Measurements from ENCODE around the gene ART4.

ART4 gene

DNA sequence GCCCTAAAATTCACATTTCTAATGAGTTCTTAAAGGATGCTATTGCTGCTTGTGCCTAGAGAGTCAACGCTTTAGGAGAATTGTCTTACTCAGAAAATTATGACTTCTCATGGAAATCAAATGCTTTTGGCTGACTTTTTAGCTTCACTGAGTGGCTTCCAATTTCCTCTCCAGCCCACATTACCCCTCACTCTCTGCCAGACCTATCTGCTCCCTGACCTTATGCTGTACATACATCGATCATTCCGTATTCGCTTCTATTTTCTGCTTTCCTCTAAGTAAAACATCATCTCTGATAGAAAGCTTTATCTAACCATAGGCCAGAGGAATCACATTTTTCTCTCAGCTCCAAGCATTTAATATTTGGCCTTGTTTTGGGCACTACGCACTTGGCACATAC is 16.8 kb downstream of the ART4 start:
- H3K27me3 ChIP-seq (replicated peaks; ENCODE audit: insufficient read depth, low read length) = no peaks in the 10 kb centered on the region
- H3K36me3 ChIP-seq (replicated peaks; ENCODE audit: insufficient read depth, low read length) = no peaks in the 10 kb centered on the region
- no peaks in the 10 kb centered on the region for H3K79me2 ChIP-seq (ENCODE audit: low read length)
- H3K27ac ChIP-seq (ENCODE audit: low read length) = no peak overlapping the region
- DNase-seq = no peak
- no peaks in the 10 kb centered on the region for H3F3A ChIP-seq (ENCODE audit: insufficient read depth, low read length)
- H3K9me3 ChIP-seq (replicated peaks; ENCODE audit: insufficient read depth, low read length) = no peaks in the 10 kb centered on the region
- H3K4me2 ChIP-seq (ENCODE audit: low read depth, low read length) = no peak overlapping the region
- no peaks in the 10 kb centered on the region for H3K4me1 ChIP-seq (ENCODE audit: low read length)
- H3K4me3 ChIP-seq (ENCODE audit: low read length) = no peak overlapping the region
- H3K9ac ChIP-seq (ENCODE audit: low read length) = no peak overlapping the region
- H4K20me1 ChIP-seq (ENCODE audit: insufficient read depth, low read length) = no peaks in the 10 kb centered on the region
- H3K9me2 ChIP-seq (replicated peaks; ENCODE audit: insufficient read depth, low read length) = no peaks in the 10 kb centered on the region
- no peak overlapping the region for H2AFZ ChIP-seq (ENCODE audit: low read length)
- TF ChIP-seq EZH2 (optimal IDR thresholded peaks at IDR 0.05; ENCODE audit: low read depth, low read length) = no peak
- no peak for TF ChIP-seq EZH2phosphoT487 (IDR thresholded peaks at IDR 0.05; ENCODE audit: low read length)
- TF ChIP-seq, protein P1, sequence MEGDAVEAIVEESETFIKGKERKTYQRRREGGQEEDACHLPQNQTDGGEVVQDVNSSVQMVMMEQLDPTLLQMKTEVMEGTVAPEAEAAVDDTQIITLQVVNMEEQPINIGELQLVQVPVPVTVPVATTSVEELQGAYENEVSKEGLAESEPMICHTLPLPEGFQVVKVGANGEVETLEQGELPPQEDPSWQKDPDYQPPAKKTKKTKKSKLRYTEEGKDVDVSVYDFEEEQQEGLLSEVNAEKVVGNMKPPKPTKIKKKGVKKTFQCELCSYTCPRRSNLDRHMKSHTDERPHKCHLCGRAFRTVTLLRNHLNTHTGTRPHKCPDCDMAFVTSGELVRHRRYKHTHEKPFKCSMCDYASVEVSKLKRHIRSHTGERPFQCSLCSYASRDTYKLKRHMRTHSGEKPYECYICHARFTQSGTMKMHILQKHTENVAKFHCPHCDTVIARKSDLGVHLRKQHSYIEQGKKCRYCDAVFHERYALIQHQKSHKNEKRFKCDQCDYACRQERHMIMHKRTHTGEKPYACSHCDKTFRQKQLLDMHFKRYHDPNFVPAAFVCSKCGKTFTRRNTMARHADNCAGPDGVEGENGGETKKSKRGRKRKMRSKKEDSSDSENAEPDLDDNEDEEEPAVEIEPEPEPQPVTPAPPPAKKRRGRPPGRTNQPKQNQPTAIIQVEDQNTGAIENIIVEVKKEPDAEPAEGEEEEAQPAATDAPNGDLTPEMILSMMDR (IDR thresholded peaks at IDR 0.05; ENCODE audit: low read length) = no peak

- Histone ChIP-seq H2AFZ (ENCODE audit: low read length) (no peak overlapping the region), H3K4me3 (ENCODE audit: low read length) (no peak overlapping the region), H3K9me2 (replicated peaks; ENCODE audit: insufficient read depth, low read length) (no peaks in the 10 kb centered on the region), H3K9me3 (replicated peaks; ENCODE audit: insufficient read depth, low read length) (no peaks in the 10 kb centered on the region), H3K79me2 (ENCODE audit: low read length) (no peaks in the 10 kb centered on the region), H4K20me1 (ENCODE audit: insufficient read depth, low read length) (no peaks in the 10 kb centered on the region), H3K36me3 (replicated peaks; ENCODE audit: insufficient read depth, low read length) (no peaks in the 10 kb centered on the region), H3K4me2 (ENCODE audit: low read depth, low read length) (no peak overlapping the region), H3K27me3 (replicated peaks; ENCODE audit: insufficient read depth, low read length) (no peaks in the 10 kb centered on the region), H3K9ac (ENCODE audit: low read length) (no peak overlapping the region), H3K27ac (ENCODE audit: low read length) (no peak overlapping the region), H3K4me1 (ENCODE audit: low read length) (no peaks in the 10 kb centered on the region), H3F3A (ENCODE audit: insufficient read depth, low read length) (no peaks in the 10 kb centered on the region)
- no peak for DNase-seq
- TF ChIP-seq, protein P1 (IDR thresholded peaks at IDR 0.05; ENCODE audit: low read length) = no peak
- TF ChIP-seq EZH2phosphoT487 (IDR thresholded peaks at IDR 0.05; ENCODE audit: low read length) = no peak
- TF ChIP-seq EZH2 (optimal IDR thresholded peaks at IDR 0.05; ENCODE audit: low read depth, low read length) = no peak
Measured at GRCh38 chr12:14825256-14825655, 18.1 kb downstream of the ART4 start.

DNA sequence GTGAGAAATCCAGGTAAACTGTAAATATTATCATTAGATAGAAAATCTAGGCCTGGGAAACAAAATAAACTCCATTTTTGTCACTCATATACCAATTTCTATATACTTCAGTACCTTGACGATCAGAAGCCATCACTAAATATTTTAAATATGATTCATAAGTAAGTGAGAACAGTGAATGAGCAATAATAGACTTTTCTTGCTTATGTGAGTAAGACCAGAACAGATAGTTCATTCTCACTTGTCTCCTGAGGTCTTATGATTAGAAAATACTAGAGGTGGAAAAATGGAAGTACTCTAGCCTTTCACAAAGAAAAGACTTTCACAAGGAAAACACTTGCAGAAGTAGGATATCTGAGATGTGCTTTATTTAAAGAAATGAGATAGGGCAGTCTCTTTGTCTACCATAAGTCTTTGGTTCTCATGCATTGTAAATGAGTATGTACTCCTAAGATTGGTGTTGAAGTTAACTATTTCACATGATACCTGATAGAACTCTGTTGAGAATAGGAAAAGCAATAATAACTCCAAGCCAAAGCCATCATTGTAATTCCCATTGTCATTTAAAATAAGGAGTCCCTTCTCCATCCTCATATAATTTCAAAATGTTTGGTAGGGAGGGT is 19.2 kb downstream of the ART4 start:
- no peak for TF ChIP-seq EZH2phosphoT487 (IDR thresholded peaks at IDR 0.05; ENCODE audit: low read length)
- TF ChIP-seq, protein P1 (IDR thresholded peaks at IDR 0.05; ENCODE audit: low read length) = no peak
- H3F3A ChIP-seq (ENCODE audit: insufficient read depth, low read length) = no peaks in the 10 kb centered on the region
- H3K4me3 ChIP-seq (ENCODE audit: low read length) = no peak overlapping the region

More for the DNA sequence above, 19.2 kb downstream of the ART4 start:
- H2AFZ ChIP-seq (ENCODE audit: low read length) = no peak overlapping the region
- H3K27ac ChIP-seq (ENCODE audit: low read length) = no peak overlapping the region
- H3K36me3 ChIP-seq (replicated peaks; ENCODE audit: insufficient read depth, low read length) = no peaks in the 10 kb centered on the region
- no peak overlapping the region for H3K4me2 ChIP-seq (ENCODE audit: low read depth, low read length)
- no peaks in the 10 kb centered on the region for H3K79me2 ChIP-seq (ENCODE audit: low read length)
- H4K20me1 ChIP-seq (ENCODE audit: insufficient read depth, low read length) = no peaks in the 10 kb centered on the region
- no peaks in the 10 kb centered on the region for H3K9me3 ChIP-seq (replicated peaks; ENCODE audit: insufficient read depth, low read length)
- no peaks in the 10 kb centered on the region for H3K4me1 ChIP-seq (ENCODE audit: low read length)
- no peaks in the 10 kb centered on the region for H3K9me2 ChIP-seq (replicated peaks; ENCODE audit: insufficient read depth, low read length)
- H3K9ac ChIP-seq (ENCODE audit: low read length) = no peak overlapping the region
- no peaks in the 10 kb centered on the region for H3K27me3 ChIP-seq (replicated peaks; ENCODE audit: insufficient read depth, low read length)
- DNase-seq = no peak

Measured in MM.1S (cell line).